ENCODE measurements around the gene RAB27A.

The RAB27A gene

GRCh38 chr15:55289746-55290527, at the start of gene RAB27A:
Gene RAB27A, minus strand, starts transcription at chr15:55289813. Its CDS starts 54,879 bp downstream, at chr15:55234934.
- H3K4me3 ChIP-seq (ENCODE audit: control insufficient read depth, low read depth, low read length): peak within 1 kb of the TSS; percentile 84
- DNase-seq (ENCODE audit: low read depth): peak; percentile 64
- no peak for TF ChIP-seq CTCF (conservative IDR thresholded peaks at IDR 0.05; ENCODE audit: control insufficient read depth, insufficient read depth, low read depth, low read length)

DNA sequence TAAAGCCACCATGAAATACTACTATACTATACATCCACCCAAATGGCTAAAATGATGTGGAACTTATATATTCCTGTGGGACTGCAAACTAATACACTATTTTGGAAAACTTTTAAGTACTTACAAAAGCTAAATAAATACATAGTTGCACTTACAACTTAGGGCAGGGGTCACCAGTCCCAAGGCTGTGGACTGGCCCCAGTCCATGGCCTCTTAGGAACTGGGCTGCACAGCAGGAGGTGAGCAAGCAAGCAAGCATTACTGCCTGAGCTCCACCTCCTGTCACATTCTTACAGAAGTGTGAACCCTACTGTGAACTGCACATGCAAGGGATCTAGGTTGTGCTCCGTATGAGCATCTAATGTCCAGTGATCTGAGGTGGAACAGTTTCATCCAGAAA, 47.5 kb upstream of the RAB27A start:
- no peak overlapping the region for H3K4me3 ChIP-seq (ENCODE audit: control insufficient read depth, low read depth, low read length)
- TF ChIP-seq CTCF (conservative IDR thresholded peaks at IDR 0.05; ENCODE audit: control insufficient read depth, insufficient read depth, low read depth, low read length): no peak
- no peak for DNase-seq (ENCODE audit: low read depth)

DNA sequence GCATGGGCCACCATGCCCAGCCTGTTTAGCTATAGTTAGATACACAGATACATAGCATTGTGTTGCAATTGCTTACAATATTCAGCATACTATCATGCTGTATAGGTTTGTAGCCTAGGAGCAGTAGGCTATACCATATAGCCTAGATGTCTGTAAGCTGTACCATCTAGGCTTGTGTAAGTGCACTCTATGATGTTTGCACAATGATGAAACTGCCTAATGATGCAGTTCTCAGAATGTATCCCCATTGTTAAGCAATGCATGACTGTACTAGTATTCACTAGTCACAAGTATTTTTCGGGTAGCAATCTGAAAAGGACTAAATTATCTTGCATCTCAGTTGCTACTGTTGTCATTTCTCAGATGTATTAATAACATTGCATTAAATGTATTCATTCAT, 45.4 kb upstream of the RAB27A start:
- no peak for TF ChIP-seq CTCF (conservative IDR thresholded peaks at IDR 0.05; ENCODE audit: control insufficient read depth, insufficient read depth, low read depth, low read length)
- no peak overlapping the region for H3K4me3 ChIP-seq (ENCODE audit: control insufficient read depth, low read depth, low read length)
- peak; percentile 46 for DNase-seq (ENCODE audit: low read depth)

- TF ChIP-seq CTCF (conservative IDR thresholded peaks at IDR 0.05; ENCODE audit: control insufficient read depth, insufficient read depth, low read depth, low read length): no peak
- no peak overlapping the region for H3K4me3 ChIP-seq (ENCODE audit: control insufficient read depth, low read depth, low read length)
- DNase-seq (ENCODE audit: low read depth): peak; percentile 4
Observed at GRCh38 chr15:55334371-55334770, 44.8 kb upstream of the RAB27A start.

DNA sequence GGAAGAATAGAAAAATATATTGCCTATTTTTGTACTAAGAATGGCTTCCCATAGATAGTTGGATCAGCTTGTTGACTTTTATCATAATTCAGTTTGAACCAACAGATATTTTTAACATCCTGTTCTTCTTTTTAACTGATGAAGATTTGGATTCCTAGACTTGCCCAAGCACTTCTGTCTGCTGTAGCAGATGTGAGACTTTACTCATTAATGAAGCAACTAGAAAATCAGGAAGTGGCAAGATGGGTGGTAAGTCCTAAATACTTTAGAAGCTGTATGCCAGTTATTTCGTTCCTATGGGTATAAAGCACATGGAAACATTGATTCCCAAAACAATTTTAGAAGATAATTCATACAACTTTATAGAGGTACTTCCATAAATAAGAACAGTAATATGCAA, 37.8 kb upstream of the RAB27A start:
- DNase-seq (ENCODE audit: low read depth): no peak
- no peak overlapping the region for H3K4me3 ChIP-seq (ENCODE audit: control insufficient read depth, low read depth, low read length)
- TF ChIP-seq CTCF (conservative IDR thresholded peaks at IDR 0.05; ENCODE audit: control insufficient read depth, insufficient read depth, low read depth, low read length): no peak

DNA sequence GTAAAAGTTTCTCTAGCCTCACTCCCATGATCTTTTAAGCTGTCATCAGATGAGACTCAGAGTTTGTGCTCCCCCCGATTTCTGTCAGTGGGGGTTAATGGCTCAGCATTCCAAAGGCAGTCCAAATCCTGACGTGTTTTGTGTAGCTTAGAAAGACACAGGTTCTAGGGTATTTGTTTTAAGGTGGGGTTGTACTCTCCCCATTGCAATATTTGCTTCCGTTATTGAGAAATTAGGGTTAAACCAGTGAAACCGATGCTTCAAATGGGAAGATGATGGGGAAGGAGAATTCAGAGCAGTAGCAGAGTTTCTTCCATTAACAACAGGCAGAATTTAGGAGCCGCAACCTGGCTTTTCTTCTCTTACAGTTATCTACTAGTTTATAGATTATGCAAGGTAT, 32.9 kb upstream of the RAB27A start:
- no peak for TF ChIP-seq CTCF (conservative IDR thresholded peaks at IDR 0.05; ENCODE audit: control insufficient read depth, insufficient read depth, low read depth, low read length)
- DNase-seq (ENCODE audit: low read depth): no peak
- no peak overlapping the region for H3K4me3 ChIP-seq (ENCODE audit: control insufficient read depth, low read depth, low read length)
